Activated naive CD8-positive, alpha-beta T cell treated with anti-CD3 and anti-CD28 coated beads, Interleukin-2, amount 10 ng/mL, durations not matched to agents 7 days and 5 days (primary cell): Measurements from ENCODE around the gene SNRNP27. TPM values are rescaled to one million over a fixed set of nuclear protein-coding genes. Genes with fewer than 3 reads are reported as not detected.
A peak's percentile ranks its signal among the peaks of the same experiment; 100 is the strongest.
"Not testable (repeated sequence)": the region's sequence is repeated elsewhere in the genome, so short reads cannot be mapped to it uniquely, and the experiment has no call there.

Source experiments
- ATAC-seq: fragments of 150-1000 bp; cut with Tn5 transposase; one replicate; pipeline ENCODE4 v1.10.0; 2021; ENCODE audit warnings: low read depth, moderate library complexity
- POLR2A ChIA-PET: fragments of 350-600 bp; sonication (Branson Sonifier 250); formaldehyde crosslinking; loops from one replicate; lab custom pipeline; 2021; ENCODE audit warnings: antibody characterized with exemption; lab: Charles Lee
- DNase-seq: peaks from one replicate; pipeline ENCODE4 v3.0.0; 2021
- H3K27ac Mint-ChIP-seq: one replicate; pipeline ENCODE4 v1.8.0; 2022; ENCODE audit warnings: mild to moderate bottlenecking, mixed read lengths
- H3K27me3 Mint-ChIP-seq: one replicate; pipeline ENCODE4 v1.8.0; 2022; ENCODE audit warnings: mild to moderate bottlenecking, moderate library complexity, mixed read lengths
- H3K36me3 Mint-ChIP-seq: one replicate; pipeline ENCODE4 v1.8.0; 2021; ENCODE audit warnings: mild to moderate bottlenecking, mixed read lengths
- H3K4me1 Mint-ChIP-seq: one replicate; pipeline ENCODE4 v1.8.0; 2021; ENCODE audit warnings: mixed read lengths
- H3K4me3 Mint-ChIP-seq: one replicate; pipeline ENCODE4 v1.8.0; 2022; ENCODE audit warnings: mild to moderate bottlenecking, moderate library complexity, mixed read lengths
- H3K9me3 Mint-ChIP-seq: one replicate; pipeline ENCODE4 v1.8.0; 2021; ENCODE audit warnings: mixed read lengths
- total RNA-seq, 2 experiments: library from RNA; stranded (reverse); gene quantifications; one replicate each; pipeline ENCODE4 v1.2.3, GENCODE V29; 2021

The SNRNP27 gene, protein sequence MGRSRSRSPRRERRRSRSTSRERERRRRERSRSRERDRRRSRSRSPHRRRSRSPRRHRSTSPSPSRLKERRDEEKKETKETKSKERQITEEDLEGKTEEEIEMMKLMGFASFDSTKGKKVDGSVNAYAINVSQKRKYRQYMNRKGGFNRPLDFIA
- total RNA-seq: 10 to 100 TPM; 46.0 to 54.4 TPM

DNA sequence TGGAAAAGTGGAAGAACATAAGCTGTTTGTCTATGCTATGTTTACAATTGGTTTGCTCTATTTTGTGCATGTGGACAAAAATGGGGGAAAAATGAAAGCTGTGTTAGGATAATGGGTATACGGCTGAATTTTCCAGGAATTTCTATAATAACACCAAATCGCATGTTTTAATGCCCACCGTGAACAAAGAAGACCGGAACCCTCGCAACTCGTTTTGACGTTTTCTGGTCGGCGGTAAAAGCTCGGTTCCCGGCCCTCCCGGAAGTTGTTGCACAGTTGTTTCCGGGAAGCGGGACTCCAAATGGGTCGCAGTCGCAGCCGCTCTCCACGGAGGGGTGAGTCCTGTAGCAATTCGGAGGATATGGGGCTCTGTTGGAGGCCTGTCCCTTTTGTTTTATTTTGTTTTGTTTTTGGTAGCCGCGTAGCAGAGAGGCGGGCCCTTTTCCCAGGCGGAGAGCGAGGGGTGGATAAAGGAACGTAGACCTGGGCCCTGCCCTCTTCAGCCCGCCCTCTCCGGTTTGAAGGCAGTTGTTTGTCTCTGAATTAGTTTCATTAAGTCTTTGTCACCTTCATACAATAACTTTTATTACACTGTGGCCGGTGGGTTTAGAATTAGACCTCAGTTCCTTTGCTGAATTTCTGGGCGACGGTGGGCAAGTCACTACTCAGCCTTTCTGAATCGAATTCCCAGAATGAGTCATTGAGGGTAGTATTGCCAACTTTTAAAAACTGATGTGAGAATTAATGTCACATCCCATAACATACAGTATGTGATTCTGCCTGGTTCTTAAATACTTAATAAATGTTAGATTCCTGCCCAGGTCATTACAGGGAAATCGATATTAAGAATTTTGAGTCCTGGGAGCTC, at the start of gene SNRNP27:
TSS of gene SNRNP27 (plus strand) at position 273 of the 868 bp plus-strand sequence. CDS start at position 302, 29 bp downstream.
- H3K36me3 Mint-ChIP-seq: peaks cover 20% of the 10 kb centered on the region
- POLR2A ChIA-PET: interaction anchor here (0.9 to 1.2 kb wide), 6 partner anchors 13 to 297 kb away, joined by 3 to 4 read pairs (median 4); partner anchors contain the start of gene C2orf42
- no peaks in the 10 kb centered on the region for H3K9me3 Mint-ChIP-seq
- H3K4me1 Mint-ChIP-seq: peaks cover 25% of the 10 kb centered on the region
- ATAC-seq (peak; percentile 86), DNase-seq (peak; percentile 76)
- H3K27me3 Mint-ChIP-seq: no peaks in the 10 kb centered on the region
- peak within 1 kb of the TSS; percentile 96 for H3K27ac Mint-ChIP-seq
- peak within 1 kb of the TSS; percentile 99 for H3K4me3 Mint-ChIP-seq

DNA sequence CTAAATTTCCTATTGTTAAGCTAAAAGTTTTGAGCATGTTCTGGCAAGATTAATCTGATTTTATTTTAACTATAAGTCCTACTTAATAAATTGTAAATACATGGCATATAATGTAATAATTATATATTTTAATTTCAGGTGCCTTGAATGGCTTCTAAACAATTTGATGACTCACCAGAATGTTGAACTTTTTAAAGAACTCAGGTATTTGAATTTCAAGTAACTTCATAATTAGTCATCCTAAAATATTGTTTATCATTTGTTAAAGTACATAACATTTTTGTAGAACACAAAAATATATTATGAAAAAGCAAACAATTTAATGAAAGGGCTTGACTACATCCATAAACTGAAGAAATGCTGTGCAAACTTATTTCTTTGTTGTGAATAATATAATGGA, 49.8 kb upstream of the SNRNP27 start:
- Mint-ChIP-seq H3K27ac (no peak overlapping the region), H3K9me3 (no peaks in the 10 kb centered on the region), H3K4me1 (peaks cover 2% of the 10 kb centered on the region), H3K27me3 (no peaks in the 10 kb centered on the region), H3K4me3 (no peak overlapping the region), H3K36me3 (peaks cover 23% of the 10 kb centered on the region)
- DNase-seq (no peak), ATAC-seq (no peak)
- POLR2A ChIA-PET: no interaction called here

DNA sequence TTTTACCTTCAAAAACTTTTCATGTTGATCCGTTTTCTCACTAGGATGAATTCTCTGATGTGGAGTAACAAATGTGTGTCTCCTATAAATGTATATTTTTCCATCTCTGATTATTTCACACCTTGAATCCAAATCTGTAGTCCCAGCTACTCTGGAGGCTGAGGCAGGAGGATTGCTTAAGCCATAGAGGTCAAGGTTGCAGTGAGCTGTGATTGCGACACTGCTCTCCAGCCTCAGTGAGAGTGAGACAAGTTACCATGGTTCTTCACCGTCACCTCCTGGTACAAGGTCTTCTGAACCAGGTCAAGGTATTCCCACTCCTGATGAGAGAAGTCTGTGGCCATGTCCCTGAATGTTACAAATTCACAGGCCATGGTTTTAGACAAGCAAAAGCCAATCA, 49.2 kb upstream of the SNRNP27 start:
- H3K4me1 Mint-ChIP-seq: peaks cover 2% of the 10 kb centered on the region
- H3K36me3 Mint-ChIP-seq: peaks cover 20% of the 10 kb centered on the region
- no peaks in the 10 kb centered on the region for H3K9me3 Mint-ChIP-seq
- ATAC-seq: no peak
- no peak overlapping the region for H3K27ac Mint-ChIP-seq
- POLR2A ChIA-PET: no interaction called here
- H3K4me3 Mint-ChIP-seq: no peak overlapping the region
- DNase-seq: no peak
- H3K27me3 Mint-ChIP-seq: no peaks in the 10 kb centered on the region

GRCh38 chr2:69846182-69847067, 47.3 kb upstream of the SNRNP27 start:
- POLR2A ChIA-PET: no interaction called here
- Mint-ChIP-seq H3K4me3 (no peak overlapping the region), H3K36me3 (peaks cover 22% of the 10 kb centered on the region), H3K4me1 (peaks cover 2% of the 10 kb centered on the region), H3K27me3 (no peaks in the 10 kb centered on the region), H3K27ac (no peak overlapping the region), H3K9me3 (no peaks in the 10 kb centered on the region)
- ATAC-seq (no peak), DNase-seq (no peak)

GRCh38 chr2:69847068-69847828, 46.5 kb upstream of the SNRNP27 start:
- no peaks in the 10 kb centered on the region for H3K9me3 Mint-ChIP-seq
- H3K27me3 Mint-ChIP-seq: no peaks in the 10 kb centered on the region
- peaks cover 21% of the 10 kb centered on the region for H3K36me3 Mint-ChIP-seq
- H3K4me3 Mint-ChIP-seq: no peak overlapping the region
- no peak for ATAC-seq
- no peak overlapping the region for H3K27ac Mint-ChIP-seq
- peaks cover 1% of the 10 kb centered on the region for H3K4me1 Mint-ChIP-seq
- DNase-seq: no peak
- POLR2A ChIA-PET: interaction anchor here (0.5 kb wide), 1 partner anchor 204 kb away, joined by 3 read pairs; the partner anchor contains the start of gene AAK1

GRCh38 chr2:69848186-69848790, 45.5 kb upstream of the SNRNP27 start:
- peaks cover 1% of the 10 kb centered on the region for H3K4me1 Mint-ChIP-seq
- POLR2A ChIA-PET: no interaction called here
- H3K9me3 Mint-ChIP-seq: no peaks in the 10 kb centered on the region
- no peaks in the 10 kb centered on the region for H3K27me3 Mint-ChIP-seq
- H3K4me3 Mint-ChIP-seq: no peak overlapping the region
- no peak for ATAC-seq
- H3K27ac Mint-ChIP-seq: peak overlapping the region; percentile 26
- DNase-seq: no peak
- H3K36me3 Mint-ChIP-seq: peaks cover 23% of the 10 kb centered on the region

- H3K4me1 Mint-ChIP-seq: no peaks in the 10 kb centered on the region
- no peaks in the 10 kb centered on the region for H3K9me3 Mint-ChIP-seq
- no peaks in the 10 kb centered on the region for H3K27me3 Mint-ChIP-seq
- no peak for DNase-seq
- no peak for ATAC-seq
- H3K4me3 Mint-ChIP-seq: no peak overlapping the region
- POLR2A ChIA-PET: no interaction called here
- H3K36me3 Mint-ChIP-seq: peaks cover 10% of the 10 kb centered on the region
- no peak overlapping the region for H3K27ac Mint-ChIP-seq
Measured at GRCh38 chr2:69858261-69858660, 35.5 kb upstream of the SNRNP27 start.

- H3K4me3 Mint-ChIP-seq: no peak overlapping the region
- H3K4me1 Mint-ChIP-seq: no peaks in the 10 kb centered on the region
- no peak for DNase-seq
- POLR2A ChIA-PET: no interaction called here
- no peak for ATAC-seq
- H3K9me3 Mint-ChIP-seq: no peaks in the 10 kb centered on the region
- H3K36me3 Mint-ChIP-seq: peaks cover 18% of the 10 kb centered on the region
- H3K27me3 Mint-ChIP-seq: no peaks in the 10 kb centered on the region
- H3K27ac Mint-ChIP-seq: no peak overlapping the region
Measured at GRCh38 chr2:69863298-69863697, 30.5 kb upstream of the SNRNP27 start.

GRCh38 chr2:69888451-69888850, 5.3 kb upstream of the SNRNP27 start:
- ATAC-seq (no peak), DNase-seq (no peak)
- POLR2A ChIA-PET: interaction anchor here (0.7 kb wide), 1 partner anchor 369 kb away, joined by 3 read pairs; no protein-coding TSS in a partner anchor
- H3K4me1 Mint-ChIP-seq: peaks cover 6% of the 10 kb centered on the region
- H3K9me3 Mint-ChIP-seq: no peaks in the 10 kb centered on the region
- no peaks in the 10 kb centered on the region for H3K36me3 Mint-ChIP-seq
- no peak overlapping the region for H3K4me3 Mint-ChIP-seq
- no peak overlapping the region for H3K27ac Mint-ChIP-seq
- H3K27me3 Mint-ChIP-seq: no peaks in the 10 kb centered on the region

GRCh38 chr2:69889302-69889701, 4.5 kb upstream of the SNRNP27 start:
- Mint-ChIP-seq H3K27me3 (no peaks in the 10 kb centered on the region), H3K36me3 (no peaks in the 10 kb centered on the region), H3K27ac (no peak overlapping the region), H3K4me3 (no peak overlapping the region), H3K9me3 (no peaks in the 10 kb centered on the region), H3K4me1 (peaks cover 8% of the 10 kb centered on the region)
- POLR2A ChIA-PET: no interaction called here
- DNase-seq: no peak
- no peak for ATAC-seq

DNA sequence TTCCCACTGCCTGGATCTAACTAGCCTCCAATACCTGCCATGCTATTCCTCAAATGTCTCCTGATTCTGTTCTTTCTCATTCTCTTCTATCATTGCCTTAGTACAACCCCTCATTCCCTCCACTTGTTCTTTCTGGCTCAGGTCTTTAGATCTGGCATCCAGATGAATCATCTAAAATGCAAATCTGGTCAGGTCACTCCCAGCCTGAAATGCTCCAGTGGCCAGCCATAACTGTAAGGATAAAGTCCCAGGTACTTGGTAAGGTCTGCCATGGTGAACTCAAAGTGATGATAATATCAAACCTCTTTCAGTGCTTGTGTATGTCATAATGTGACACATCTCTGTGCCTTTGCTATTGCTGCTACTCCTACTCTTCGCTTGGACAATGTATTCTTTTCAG, 2.9 kb upstream of the SNRNP27 start:
- ATAC-seq: no peak
- Mint-ChIP-seq H3K4me1 (peaks cover 15% of the 10 kb centered on the region), H3K27me3 (no peaks in the 10 kb centered on the region), H3K36me3 (peaks cover 4% of the 10 kb centered on the region), H3K27ac (no peak overlapping the region), H3K9me3 (no peaks in the 10 kb centered on the region), H3K4me3 (no peak overlapping the region)
- DNase-seq: no peak
- POLR2A ChIA-PET: no interaction called here

GRCh38 chr2:69892838-69893424, 825 bp upstream of the SNRNP27 start:
- DNase-seq, H3K9me3 Mint-ChIP-seq, H3K27me3 Mint-ChIP-seq, ATAC-seq: not testable (repeated sequence)
- Mint-ChIP-seq H3K36me3 (peaks cover 13% of the 10 kb centered on the region), H3K4me3 (peak overlapping the region; percentile 99), H3K4me1 (peaks cover 22% of the 10 kb centered on the region), H3K27ac (peak overlapping the region; percentile 96)
- POLR2A ChIA-PET: interaction anchor here (0.9 to 1.2 kb wide), 3 partner anchors 14 to 24 kb away, joined by 3 to 4 read pairs (median 3); no protein-coding TSS in a partner anchor
